PFSK-1 (cell line): ENCODE data around the gene TRIM34.

Experiments used
- FOXP2 ChIP-seq: optimal IDR thresholded peaks from 2 replicates; pipeline ENCODE3; 2011; ENCODE audit warnings: borderline replicate concordance, control low read depth, inconsistent platforms; ENCODE audit not compliant: insufficient read depth; ENCODE audit errors: extremely low read length, extremely low read depth
- POLR2AphosphoS5 ChIP-seq: IDR thresholded peaks from 2 replicates; pipeline ENCODE4 v1.6.1; 2012; ENCODE audit warnings: low read depth, mild to moderate bottlenecking, control low read depth, low read length, moderate library complexity
- REST ChIP-seq, 2 experiments: IDR thresholded peaks; 2 replicates each; pipeline versions ENCODE4 v1.6.1 to v1.8.0; 2011 to 2012; ENCODE audit warnings: low read depth in 2 of 2, low read length in 2 of 2, control low read depth in 1 of 2, inconsistent platforms in 1 of 2, mild to moderate bottlenecking in 1 of 2, moderate library complexity in 1 of 2; ENCODE audit not compliant: insufficient read depth in 1 of 2
- SIN3A ChIP-seq: IDR thresholded peaks from 2 replicates; pipeline ENCODE4 v1.6.1; 2012; ENCODE audit warnings: mild to moderate bottlenecking, low read length, moderate library complexity, borderline replicate concordance; ENCODE audit not compliant: insufficient read depth
- TAF1 ChIP-seq: IDR thresholded peaks from 2 replicates; pipeline ENCODE4 v1.6.1; 2012; ENCODE audit warnings: low read length, control low read depth, borderline replicate concordance; ENCODE audit not compliant: insufficient read depth

TRIM34 gene

GRCh38 chr11:5665746-5666401 lies 41.1 kb downstream of the TRIM34 start:
- TF ChIP-seq TAF1 (no peak), POLR2AphosphoS5 (no peak), REST (IDR thresholded peaks at IDR 0.05; ENCODE audit: insufficient read depth in 1 of 2, low read depth in 2 of 2, low read length in 2 of 2) (no peak), FOXP2 (no peak), SIN3A (no peak)

- TF ChIP-seq REST (IDR thresholded peaks at IDR 0.05; ENCODE audit: insufficient read depth in 1 of 2, low read depth in 2 of 2, low read length in 2 of 2) (no peak), TAF1 (no peak), POLR2AphosphoS5 (no peak), SIN3A (no peak), FOXP2 (no peak)
Measured at GRCh38 chr11:5666402-5666793, 41.6 kb downstream of the TRIM34 start.

- TF ChIP-seq TAF1 (no peak), REST (IDR thresholded peaks at IDR 0.05; ENCODE audit: insufficient read depth in 1 of 2, low read depth in 2 of 2, low read length in 2 of 2) (no peak), FOXP2 (no peak), POLR2AphosphoS5 (no peak), SIN3A (no peak)
Measured at GRCh38 chr11:5671831-5672230, 47.0 kb downstream of the TRIM34 start.

- TF ChIP-seq POLR2AphosphoS5 (no peak), TAF1 (no peak), SIN3A (no peak), REST (IDR thresholded peaks at IDR 0.05; ENCODE audit: insufficient read depth in 1 of 2, low read depth in 2 of 2, low read length in 2 of 2) (no peak), FOXP2 (no peak)
Measured at GRCh38 chr11:5674391-5674790, 49.6 kb downstream of the TRIM34 start.

- TF ChIP-seq SIN3A (no peak), POLR2AphosphoS5 (no peak), REST (IDR thresholded peaks at IDR 0.05; ENCODE audit: insufficient read depth in 1 of 2, low read depth in 2 of 2, low read length in 2 of 2) (no peak), FOXP2 (no peak), TAF1 (no peak)
Measured at GRCh38 chr11:5679811-5680210, 55.0 kb downstream of the TRIM34 start.
